Right lobe of liver (tissue), 6 donors: ENCODE results near the gene NAA40. TPM values are rescaled to one million over a fixed set of nuclear protein-coding genes. Genes with fewer than 3 reads are reported as not detected.

Experiments used
- ATAC-seq, 4 donors: fragments of 200-7000 bp; cut with Tn5 transposase; one replicate each; pipeline ENCODE4 v1.9.1; 2020; ENCODE audit warnings: mild to moderate bottlenecking in 4 of 4, moderate library complexity in 4 of 4
- DNase-seq, 3 donors: peaks; one replicate each; pipeline ENCODE4 v3.0.0-alpha.2; 2020
- H3K27ac ChIP-seq, 3 donors: fragments of 200-600 bp; one replicate each; pipeline ENCODE4 v1.8.0; 2022
- H3K27me3 ChIP-seq, 2 donors: fragments of 200-600 bp; one replicate each; pipeline ENCODE4 v1.8.0; 2022
- H3K36me3 ChIP-seq, 4 donors: fragments of 200-600 bp; sonication (generic) in 1 of 4; one replicate each; pipeline versions ENCODE4 v1.5.1 to v1.8.0; 2017 to 2022; ENCODE audit warnings: control low read depth in 1 of 4
- H3K4me1 ChIP-seq, 4 donors: fragments of 200-600 bp; sonication (generic) in 1 of 4; one replicate each; pipeline versions ENCODE4 v1.5.1 to v1.8.0; 2017 to 2022; ENCODE audit warnings: control low read depth in 1 of 4
- H3K4me3 ChIP-seq, 3 donors: fragments of 200-600 bp; one replicate each; pipeline ENCODE4 v1.8.0; 2022
- H3K9me3 ChIP-seq, 4 donors: fragments of 200-600 bp; sonication (generic) in 1 of 4; one replicate each; pipeline versions ENCODE4 v1.5.1 to v1.8.0; 2017 to 2022; ENCODE audit warnings: control low read depth in 1 of 4
- POLR2A ChIP-seq: fragments of 450-650 bp; IDR thresholded peaks from one replicate; pipeline ENCODE4 v1.6.1; 2017; ENCODE audit warnings: antibody characterized with exemption, mild to moderate bottlenecking
- WGBS: methylation state at CpG from one replicate; pipeline ENCODE4 v1.1.6; 2018; ENCODE audit warnings: low coverage, low lambda C conversion rate; ENCODE audit not compliant: insufficient coverage; ENCODE audit errors: missing lambda C conversion rate; 5-methylcytosine and 5-hydroxymethylcytosine counted together
- intact Hi-C, 2 donors: fragments of 100-400 bp; cut with DNase I; formaldehyde crosslinking; loops; one replicate each; pipeline versions ENCODE4 v1.11.2 to v1.14.1; 2022
- total RNA-seq, 6 experiments: library from RNA; depleted of rRNA in 2 of 6; stranded (reverse); fragments of >200 nt in 2 of 6; fragmentation: NEBNext Ultra II Directional in 3 of 6; extraction: Animal tissue kit (Norgen Biotek cat#: 25700) in 3 of 6; gene quantifications; one replicate each; pipeline versions ENCODE4 v1.1.0 to v1.2.4, GENCODE V29; 2016 to 2023
- TF ChIP-seq, protein P1 (sequence below), 4 donors: fragments of 200-600 bp in 3 of 4; fragments of 450-650 bp in 1 of 4; IDR thresholded peaks; one replicate each; pipeline versions ENCODE4 v1.5.1 to v1.8.0; 2016 to 2022; ENCODE audit warnings: antibody characterized with exemption in 4 of 4, mild to moderate bottlenecking in 2 of 4
- donor health status: DM: no; HTN: yes; CAD: no.
- donor health status: DM: no; HTN: no; CAD: no.
- donor health status: DM: no; HTN: no; CAD: no.
- donor health status: DM: no; HTN: yes; CAD: no.
- donor health status: DM: no; HTN: yes; CAD: no.

Gene NAA40
- total RNA-seq, 6 experiments from 2014 or later: 3.6 to 7.5 (median 4.6) TPM

DNA sequence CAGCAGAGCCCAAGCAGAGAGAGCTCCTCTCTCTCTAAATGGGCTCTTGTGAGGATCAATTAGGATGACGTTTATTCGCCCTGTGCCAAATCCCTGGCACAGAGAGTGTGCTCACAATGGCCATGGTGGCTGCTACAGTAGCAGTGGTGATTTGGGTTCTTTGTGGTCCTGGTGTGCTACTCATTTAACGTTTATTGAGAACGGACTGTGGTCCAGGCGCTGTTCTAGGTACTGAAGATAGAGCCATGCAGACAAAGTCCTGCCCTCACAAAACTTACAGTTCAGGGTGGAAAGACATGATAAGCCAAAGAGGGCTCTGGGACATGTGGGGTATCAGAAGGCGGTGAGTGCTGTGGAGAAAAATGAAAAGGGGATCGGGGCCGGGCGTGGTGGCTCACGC is 52.8 kb downstream of the NAA40 start:
- intact Hi-C loops: no loop called here
- no peak for DNase-seq
- ATAC-seq: no peak
- no peak overlapping the region for H3K4me3 ChIP-seq
- H3K27me3 ChIP-seq: no peaks in the 10 kb centered on the region
- peaks cover 0 to 16% (median 2%) of the 10 kb centered on the region in 4 donors for H3K36me3 ChIP-seq
- peaks cover 0 to 8% (median 4%) of the 10 kb centered on the region in 4 donors for H3K4me1 ChIP-seq
- no peak overlapping the region for H3K27ac ChIP-seq
- WGBS: 88% methylated on average over 10 of the region's 10 CpGs
- no peaks in the 10 kb centered on the region for H3K9me3 ChIP-seq
- TF ChIP-seq POLR2A: no peak

DNA sequence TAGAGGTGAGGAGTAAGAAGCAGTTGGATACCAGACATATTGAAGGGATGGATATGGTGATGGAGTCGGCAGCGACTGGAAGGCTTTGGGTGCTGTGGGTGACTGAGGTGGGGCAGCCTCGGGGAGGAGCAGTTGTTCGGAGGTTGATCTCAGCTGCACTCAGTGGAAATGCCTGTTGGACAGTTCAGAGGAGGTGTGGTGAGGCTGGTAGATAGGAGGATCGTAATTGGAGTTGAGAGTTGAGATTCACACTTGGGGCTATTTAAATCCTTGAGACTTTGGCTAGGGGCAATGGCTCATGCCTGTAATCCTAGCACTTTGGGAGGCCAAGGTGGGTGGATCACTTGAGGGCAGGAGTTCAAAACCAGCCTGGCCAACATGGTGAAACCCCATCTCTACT is 54.3 kb downstream of the NAA40 start:
- intact Hi-C loops: no loop called here
- ATAC-seq: no peak
- no peak for DNase-seq
- peaks cover 0 to 25% (median 5%) of the 10 kb centered on the region in 4 donors for H3K36me3 ChIP-seq
- no peak overlapping the region for H3K4me3 ChIP-seq
- TF ChIP-seq, protein P1, sequence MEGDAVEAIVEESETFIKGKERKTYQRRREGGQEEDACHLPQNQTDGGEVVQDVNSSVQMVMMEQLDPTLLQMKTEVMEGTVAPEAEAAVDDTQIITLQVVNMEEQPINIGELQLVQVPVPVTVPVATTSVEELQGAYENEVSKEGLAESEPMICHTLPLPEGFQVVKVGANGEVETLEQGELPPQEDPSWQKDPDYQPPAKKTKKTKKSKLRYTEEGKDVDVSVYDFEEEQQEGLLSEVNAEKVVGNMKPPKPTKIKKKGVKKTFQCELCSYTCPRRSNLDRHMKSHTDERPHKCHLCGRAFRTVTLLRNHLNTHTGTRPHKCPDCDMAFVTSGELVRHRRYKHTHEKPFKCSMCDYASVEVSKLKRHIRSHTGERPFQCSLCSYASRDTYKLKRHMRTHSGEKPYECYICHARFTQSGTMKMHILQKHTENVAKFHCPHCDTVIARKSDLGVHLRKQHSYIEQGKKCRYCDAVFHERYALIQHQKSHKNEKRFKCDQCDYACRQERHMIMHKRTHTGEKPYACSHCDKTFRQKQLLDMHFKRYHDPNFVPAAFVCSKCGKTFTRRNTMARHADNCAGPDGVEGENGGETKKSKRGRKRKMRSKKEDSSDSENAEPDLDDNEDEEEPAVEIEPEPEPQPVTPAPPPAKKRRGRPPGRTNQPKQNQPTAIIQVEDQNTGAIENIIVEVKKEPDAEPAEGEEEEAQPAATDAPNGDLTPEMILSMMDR (IDR thresholded peaks at IDR 0.05): no peak
- no peak for TF ChIP-seq POLR2A
- no peaks in the 10 kb centered on the region for H3K27me3 ChIP-seq
- H3K4me1 ChIP-seq: no peaks in the 10 kb centered on the region
- H3K9me3 ChIP-seq: no peaks in the 10 kb centered on the region
- H3K27ac ChIP-seq: no peak overlapping the region
- 94% methylated on average over 5 of the region's 5 CpGs for WGBS

DNA sequence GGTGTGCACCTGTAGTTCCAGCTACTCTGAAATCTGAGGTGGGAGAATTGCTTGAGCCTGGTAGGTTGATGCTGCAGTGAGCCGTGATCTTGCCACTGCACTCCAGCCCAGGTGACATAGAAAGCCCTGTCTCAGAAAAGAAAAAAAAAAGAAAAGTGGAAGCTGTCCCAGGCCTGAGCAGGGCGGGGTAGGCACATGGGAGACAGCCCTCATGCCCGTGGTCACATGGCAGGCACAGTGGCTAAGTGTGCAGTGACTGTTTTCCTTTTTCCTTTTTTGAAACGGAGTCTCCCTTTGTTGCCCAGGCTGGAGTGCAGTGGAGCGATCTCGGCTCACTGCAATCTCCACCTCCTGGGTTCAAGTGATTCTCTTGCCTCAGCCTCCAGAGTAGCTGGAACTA is 55.2 kb downstream of the NAA40 start:
- TF ChIP-seq, protein P1 (IDR thresholded peaks at IDR 0.05): no peak
- no peak for TF ChIP-seq POLR2A
- no peaks in the 10 kb centered on the region for H3K9me3 ChIP-seq
- H3K4me3 ChIP-seq: no peak overlapping the region
- intact Hi-C loops: no loop called here
- no peaks in the 10 kb centered on the region for H3K4me1 ChIP-seq
- no peaks in the 10 kb centered on the region for H3K27me3 ChIP-seq
- H3K27ac ChIP-seq: no peak overlapping the region
- WGBS: 73% methylated on average over 6 of the region's 6 CpGs
- H3K36me3 ChIP-seq: peaks cover 0 to 24% (median 5%) of the 10 kb centered on the region in 4 donors
- ATAC-seq: peak in 2 of 4 donors; percentile 14 to 31
- DNase-seq: no peak

DNA sequence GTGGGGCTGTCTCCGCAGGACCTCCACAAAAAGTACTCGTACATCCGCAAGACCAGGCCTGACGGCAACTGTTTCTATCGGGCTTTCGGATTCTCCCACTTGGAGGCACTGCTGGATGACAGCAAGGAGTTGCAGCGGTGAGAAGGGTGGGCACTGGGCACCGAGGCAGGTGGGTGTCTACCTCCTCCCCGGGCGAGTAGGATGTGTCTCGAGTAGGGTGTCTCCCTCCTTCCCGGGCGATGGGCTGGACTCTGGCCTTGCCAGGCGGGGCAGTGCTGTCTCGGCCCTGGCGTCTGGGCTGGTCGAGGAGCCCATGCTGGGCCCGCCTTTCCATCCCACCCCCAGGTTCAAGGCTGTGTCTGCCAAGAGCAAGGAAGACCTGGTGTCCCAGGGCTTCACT is 57.7 kb downstream of the NAA40 start:
- Histone ChIP-seq H3K36me3 (peaks cover 0 to 22% (median 5%) of the 10 kb centered on the region in 4 donors), H3K4me1 (peaks cover 0 to 12% (median 0%) of the 10 kb centered on the region in 4 donors), H3K27ac (no peak overlapping the region), H3K4me3 (no peak overlapping the region), H3K27me3 (no peaks in the 10 kb centered on the region), H3K9me3 (no peaks in the 10 kb centered on the region)
- intact Hi-C loops: loop anchor here in 1 of 2 donors (5.0 kb wide), 1 partner anchor 156 kb away; no protein-coding TSS in a partner anchor
- ATAC-seq: no peak
- DNase-seq: no peak
- TF ChIP-seq, protein P1 (IDR thresholded peaks at IDR 0.05): no peak
- TF ChIP-seq POLR2A: no peak
- no CpG with 5 or more reads among the region's 18 CpGs for WGBS

DNA sequence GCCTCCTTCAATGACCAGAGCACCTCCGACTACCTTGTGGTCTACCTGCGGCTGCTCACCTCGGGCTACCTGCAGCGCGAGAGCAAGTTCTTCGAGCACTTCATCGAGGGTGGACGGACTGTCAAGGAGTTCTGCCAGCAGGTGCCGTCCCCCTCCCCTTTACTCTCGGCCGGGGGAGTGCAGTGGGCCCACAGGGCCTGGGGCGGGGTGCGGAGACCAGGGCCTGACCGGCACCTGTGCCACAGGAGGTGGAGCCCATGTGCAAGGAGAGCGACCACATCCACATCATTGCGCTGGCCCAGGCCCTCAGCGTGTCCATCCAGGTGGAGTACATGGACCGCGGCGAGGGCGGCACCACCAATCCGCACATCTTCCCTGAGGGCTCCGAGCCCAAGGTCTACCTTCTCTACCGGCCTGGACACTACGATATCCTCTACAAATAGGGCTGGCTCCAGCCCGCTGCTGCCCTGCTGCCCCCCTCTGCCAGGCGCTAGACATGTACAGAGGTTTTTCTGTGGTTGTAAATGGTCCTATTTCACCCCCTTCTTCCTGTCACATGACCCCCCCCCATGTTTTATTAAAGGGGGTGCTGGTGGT is 58.4 kb downstream of the NAA40 start:
- H3K27ac ChIP-seq: no peak overlapping the region
- intact Hi-C loops: loop anchor here in 1 of 2 donors (5.0 kb wide), 1 partner anchor 155 kb away; no protein-coding TSS in a partner anchor
- no peak for TF ChIP-seq POLR2A
- TF ChIP-seq, protein P1 (IDR thresholded peaks at IDR 0.05): no peak
- peaks cover 0 to 22% (median 5%) of the 10 kb centered on the region in 4 donors for H3K36me3 ChIP-seq
- ATAC-seq (no peak), DNase-seq (no peak)
- H3K4me3 ChIP-seq: no peak overlapping the region
- no peaks in the 10 kb centered on the region for H3K9me3 ChIP-seq
- no peaks in the 10 kb centered on the region for H3K27me3 ChIP-seq
- peaks cover 0 to 12% (median 0%) of the 10 kb centered on the region in 4 donors for H3K4me1 ChIP-seq
- WGBS: 57% methylated on average over 3 of the region's 27 CpGs
